GM12878 (cell line): ENCODE measurements around the gene TMEM88. TPM values are rescaled to one million over a fixed set of nuclear protein-coding genes. Genes with fewer than 3 reads are reported as not detected.

Experiments used
- CBX5 ChIP-seq: sonication (generic); IDR thresholded peaks from 2 replicates; pipeline ENCODE4 v1.6.1; 2016; ENCODE audit warnings: low read depth, moderate library complexity, mild to moderate bottlenecking, inconsistent platforms
- CHD4 ChIP-seq: fragments of 200-600 bp; sonication (generic); IDR thresholded peaks from 2 replicates; pipeline ENCODE4 v1.6.1; 2016; ENCODE audit warnings: mild to moderate bottlenecking
- DPF2 ChIP-seq: fragments of 450-650 bp; IDR thresholded peaks from 2 replicates; pipeline ENCODE4 v1.6.1; 2017; ENCODE audit warnings: mild to moderate bottlenecking
- MEF2B ChIP-seq: fragments of 450-650 bp; IDR thresholded peaks from 2 replicates; pipeline ENCODE4 v1.6.1; 2018; ENCODE audit warnings: mild to moderate bottlenecking, moderate library complexity; ENCODE audit not compliant: partially characterized antibody, poor library complexity, severe bottlenecking
- MXI1 ChIP-seq: fragments of 150-350 bp; IDR thresholded peaks from 2 replicates; pipeline ENCODE4 v1.6.1; 2011; ENCODE audit warnings: low read depth, mild to moderate bottlenecking, inconsistent platforms, low read length, improper control_type of control experiment
- POLR2A ChIP-seq: IDR thresholded peaks from 2 replicates; pipeline ENCODE4 v1.6.1; 2011; ENCODE audit warnings: low read depth, mild to moderate bottlenecking, low read length
- RB1 ChIP-seq: fragments of 450-650 bp; formaldehyde crosslinking; IDR thresholded peaks from 2 replicates; pipeline ENCODE4 v1.6.1; 2017; ENCODE audit warnings: mild to moderate bottlenecking, borderline replicate concordance
- REST ChIP-seq: IDR thresholded peaks from 2 replicates; pipeline ENCODE4 v1.6.1; 2012; ENCODE audit warnings: mild to moderate bottlenecking, low read depth, low read length
- SREBF2 ChIP-seq: IDR thresholded peaks from 2 replicates; pipeline ENCODE4 v1.6.1; 2012; ENCODE audit warnings: mild to moderate bottlenecking, low read length
- STAT3 ChIP-seq: IDR thresholded peaks from 2 replicates; pipeline ENCODE4 v1.6.1; 2011; ENCODE audit warnings: low read depth, low read length, improper control_type of control experiment
- ZBTB40 ChIP-seq: fragments of 450-650 bp; IDR thresholded peaks from 2 replicates; pipeline ENCODE4 v1.6.1; 2016; ENCODE audit warnings: mild to moderate bottlenecking, moderate library complexity, borderline replicate concordance
- ZNF207 ChIP-seq: fragments of 450-650 bp; IDR thresholded peaks from 2 replicates; pipeline ENCODE4 v1.6.1; 2014; ENCODE audit warnings: antibody characterized with exemption, mild to moderate bottlenecking, borderline replicate concordance
- polyA plus RNA-seq, 11 experiments: library from polyadenylated mRNA; depleted of rRNA in 4 of 11; unstranded in 6 of 11; stranded (reverse) in 5 of 11; fragments of >200 nt; fragmentation: Nextera tagmentation in 4 of 11; fragmentation: Illumina TruSeq in 1 of 11; extraction: Ambion mirVana in 4 of 11; extraction: Trizol in 1 of 11; gene quantifications; 1 replicate in 1 of 11; 2 replicates in 10 of 11; pipeline versions ENCODE4 v1.2.1 to v1.2.3, GENCODE V29; 2011 to 2016; ENCODE audit warnings: inconsistent platforms in 2 of 11, missing spikeins in 2 of 11, low read depth in 1 of 11
- total RNA-seq, 4 experiments: library from RNA; depleted of rRNA in 3 of 4; stranded (reverse); fragments of >200 nt in 3 of 4; fragmentation: Illumina TruSeq in 1 of 4; extraction: Trizol in 1 of 4; gene quantifications; 2 replicates each; pipeline versions ENCODE4 v1.2.1 to v1.2.3, GENCODE V29; 2013 to 2021
- TF ChIP-seq, protein P1 (sequence below): fragments of 450-650 bp; conservative IDR thresholded peaks from 2 replicates; pipeline ENCODE4 v1.6.1; 2017; ENCODE audit warnings: mild to moderate bottlenecking, moderate library complexity
- TF ChIP-seq, protein P2 (sequence below): fragments of 450-650 bp; IDR thresholded peaks from 2 replicates; pipeline ENCODE4 v1.6.1; 2017; ENCODE audit warnings: borderline replicate concordance

Gene TMEM88
- total and polyA plus RNA-seq, 10 of the 15 experiments (the other 5 are each of a cell fraction or from before 2014, with no cell fraction given): 0.21 to 2.2 (median 0.62) TPM; not detected in 5

DNA sequence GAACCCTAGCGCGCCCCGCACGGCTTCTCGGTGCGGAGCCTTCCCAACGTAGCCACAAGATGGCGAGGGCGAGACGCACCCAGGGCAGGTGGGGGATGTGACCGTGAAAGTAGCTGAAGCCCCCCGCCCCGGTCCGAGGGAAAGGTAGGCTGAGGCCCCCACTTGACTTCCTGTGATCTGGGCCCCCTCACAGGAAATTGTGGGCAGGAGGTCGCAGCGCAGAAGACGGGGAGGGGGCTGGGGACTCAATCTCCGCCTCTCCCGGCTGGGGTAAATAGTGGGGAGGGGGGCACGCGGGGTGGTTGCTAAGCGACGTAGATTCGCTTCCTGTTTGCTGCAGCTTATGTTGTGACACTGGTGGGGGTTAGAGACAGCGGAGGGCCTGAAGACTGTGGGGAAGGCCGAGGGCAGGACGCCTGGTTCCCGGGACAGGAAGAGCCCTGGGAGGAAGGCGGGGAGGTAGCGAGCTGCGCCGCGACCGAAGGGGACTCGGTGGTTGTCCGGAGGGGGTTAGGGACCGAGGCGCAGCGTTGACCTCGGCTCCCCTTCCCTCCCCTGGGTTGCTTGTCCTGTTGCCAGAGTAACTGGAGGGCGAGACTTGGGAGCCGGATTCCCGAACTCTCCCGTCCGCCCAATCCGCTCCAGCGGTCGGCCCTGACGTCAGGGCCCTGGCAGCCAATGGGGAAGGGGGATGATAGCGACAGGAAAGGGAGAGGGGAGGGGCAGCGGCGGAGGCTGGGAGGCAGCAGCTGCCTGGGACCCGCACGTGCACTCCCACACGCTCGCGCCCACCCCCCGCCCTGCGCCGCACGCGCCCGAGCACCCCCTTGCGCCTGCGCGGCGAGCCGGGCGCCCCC lies 19.7 kb upstream of the TMEM88 start (continued):
- TF ChIP-seq, protein P1, sequence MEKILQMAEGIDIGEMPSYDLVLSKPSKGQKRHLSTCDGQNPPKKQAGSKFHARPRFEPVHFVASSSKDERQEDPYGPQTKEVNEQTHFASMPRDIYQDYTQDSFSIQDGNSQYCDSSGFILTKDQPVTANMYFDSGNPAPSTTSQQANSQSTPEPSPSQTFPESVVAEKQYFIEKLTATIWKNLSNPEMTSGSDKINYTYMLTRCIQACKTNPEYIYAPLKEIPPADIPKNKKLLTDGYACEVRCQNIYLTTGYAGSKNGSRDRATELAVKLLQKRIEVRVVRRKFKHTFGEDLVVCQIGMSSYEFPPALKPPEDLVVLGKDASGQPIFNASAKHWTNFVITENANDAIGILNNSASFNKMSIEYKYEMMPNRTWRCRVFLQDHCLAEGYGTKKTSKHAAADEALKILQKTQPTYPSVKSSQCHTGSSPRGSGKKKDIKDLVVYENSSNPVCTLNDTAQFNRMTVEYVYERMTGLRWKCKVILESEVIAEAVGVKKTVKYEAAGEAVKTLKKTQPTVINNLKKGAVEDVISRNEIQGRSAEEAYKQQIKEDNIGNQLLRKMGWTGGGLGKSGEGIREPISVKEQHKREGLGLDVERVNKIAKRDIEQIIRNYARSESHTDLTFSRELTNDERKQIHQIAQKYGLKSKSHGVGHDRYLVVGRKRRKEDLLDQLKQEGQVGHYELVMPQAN: peak; percentile 92; the same call in 1 of the 2 replicates
- no peak for TF ChIP-seq CBX5
- no peak; the same call in none of the 2 replicates for TF ChIP-seq MXI1
- peak; percentile 69; the same call in 1 of the 2 replicates for TF ChIP-seq ZNF207
- no peak for TF ChIP-seq STAT3
- TF ChIP-seq REST: no peak
- peak; percentile 63; the same call in 1 of the 2 replicates for TF ChIP-seq ZBTB40
- no peak; the same call in 1 of the 2 replicates for TF ChIP-seq RB1
- TF ChIP-seq MEF2B: peak; percentile 74
- TF ChIP-seq, protein P2, sequence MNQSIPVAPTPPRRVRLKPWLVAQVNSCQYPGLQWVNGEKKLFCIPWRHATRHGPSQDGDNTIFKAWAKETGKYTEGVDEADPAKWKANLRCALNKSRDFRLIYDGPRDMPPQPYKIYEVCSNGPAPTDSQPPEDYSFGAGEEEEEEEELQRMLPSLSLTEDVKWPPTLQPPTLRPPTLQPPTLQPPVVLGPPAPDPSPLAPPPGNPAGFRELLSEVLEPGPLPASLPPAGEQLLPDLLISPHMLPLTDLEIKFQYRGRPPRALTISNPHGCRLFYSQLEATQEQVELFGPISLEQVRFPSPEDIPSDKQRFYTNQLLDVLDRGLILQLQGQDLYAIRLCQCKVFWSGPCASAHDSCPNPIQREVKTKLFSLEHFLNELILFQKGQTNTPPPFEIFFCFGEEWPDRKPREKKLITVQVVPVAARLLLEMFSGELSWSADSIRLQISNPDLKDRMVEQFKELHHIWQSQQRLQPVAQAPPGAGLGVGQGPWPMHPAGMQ: no peak
- no peak for TF ChIP-seq CHD4
- TF ChIP-seq SREBF2: no peak
- no peak for TF ChIP-seq POLR2A
- TF ChIP-seq DPF2: no peak
